DOHH2 (cell line): Measurements from ENCODE around the gene CALY.

ENCODE experiments used
- H3F3A ChIP-seq: fragments of 200-600 bp; sonication (generic), shearing (Covaris generic); 2 replicates; pipeline ENCODE4 v1.6.0; 2016; ENCODE audit warnings: antibody characterized with exemption, mild to moderate bottlenecking; ENCODE audit not compliant: control insufficient read depth, insufficient read depth
- H3K27ac ChIP-seq: fragments of 200-600 bp; sonication (generic); 2 replicates; pipeline ENCODE4 v1.5.1; 2014; ENCODE audit warnings: low read depth, mild to moderate bottlenecking, low read length, moderate library complexity
- H3K27me3 ChIP-seq: fragments of 200-600 bp; sonication (generic); 2 replicates; pipeline ENCODE4 v1.6.1; 2014; ENCODE audit warnings: mild to moderate bottlenecking, low read length, mixed read lengths; ENCODE audit not compliant: control insufficient read depth
- H3K36me3 ChIP-seq: fragments of 200-600 bp; sonication (generic); 2 replicates; pipeline ENCODE4 v1.6.1; 2014; ENCODE audit warnings: mild to moderate bottlenecking, low read length, moderate library complexity, mixed read lengths; ENCODE audit not compliant: control insufficient read depth
- H3K4me1 ChIP-seq: fragments of 200-600 bp; sonication (generic); 2 replicates; pipeline ENCODE4 v1.6.1; 2014; ENCODE audit warnings: mild to moderate bottlenecking, low read length, mixed read lengths; ENCODE audit not compliant: control insufficient read depth
- H3K4me2 ChIP-seq: fragments of 200-600 bp; sonication (generic); 2 replicates; pipeline ENCODE4 v1.6.0; 2014; ENCODE audit warnings: mild to moderate bottlenecking, low read length, moderate library complexity
- H3K4me3 ChIP-seq: fragments of 200-600 bp; sonication (generic); 2 replicates; pipeline ENCODE4 v1.5.1; 2014; ENCODE audit warnings: mild to moderate bottlenecking, low read length, mixed read lengths
- H3K79me2 ChIP-seq: fragments of 200-600 bp; sonication (generic); 2 replicates; pipeline ENCODE4 v1.6.1; 2014; ENCODE audit warnings: mild to moderate bottlenecking, low read length, mixed read lengths; ENCODE audit not compliant: control insufficient read depth
- H3K9me2 ChIP-seq: fragments of 200-600 bp; sonication (generic); replicated peaks from 2 replicates; pipeline ENCODE4 v1.6.1; 2014; ENCODE audit warnings: mild to moderate bottlenecking, low read length, mixed read lengths; ENCODE audit not compliant: control insufficient read depth
- H3K9me3 ChIP-seq: fragments of 200-600 bp; sonication (generic); 2 replicates; pipeline ENCODE4 v1.6.1; 2014; ENCODE audit warnings: antibody characterized with exemption, low read length, mixed read lengths; ENCODE audit not compliant: control insufficient read depth, insufficient read depth
- H4K20me1 ChIP-seq: fragments of 200-600 bp; sonication (generic); 2 replicates; pipeline ENCODE4 v1.6.0; 2014; ENCODE audit warnings: low read depth, mild to moderate bottlenecking, antibody characterized with exemption, low read length, moderate library complexity; ENCODE audit not compliant: control insufficient read depth, insufficient read depth
- CTCF ChIP-seq: fragments of 200-600 bp; sonication (generic); IDR thresholded peaks from one replicate; pipeline ENCODE4 v1.5.1; 2014; ENCODE audit warnings: antibody characterized with exemption, mild to moderate bottlenecking, low read depth, low read length; ENCODE audit not compliant: poor library complexity, severe bottlenecking
- EZH2phosphoT487 ChIP-seq: fragments of 200-600 bp; sonication (generic); IDR thresholded peaks from 2 replicates; pipeline ENCODE4 v1.6.1; 2017; ENCODE audit warnings: borderline replicate concordance, mild to moderate bottlenecking, antibody characterized with exemption, low read length, moderate library complexity, mixed read lengths

The CALY gene

GRCh38 chr10:133276435-133277201, 60.1 kb downstream of the CALY start, which contains the start of gene ADAM8:
Gene ADAM8, minus strand, starts transcription at chr10:133276868. Its CDS starts 51 bp downstream, at chr10:133276817.
- Histone ChIP-seq H4K20me1 (no peaks in the 10 kb centered on the region), H3K79me2 (no peaks in the 10 kb centered on the region), H3K27me3 (peaks cover 9% of the 10 kb centered on the region), H3K4me1 (peaks cover 37% of the 10 kb centered on the region), H3K9me2 (no peaks in the 10 kb centered on the region), H3K9me3 (no peaks in the 10 kb centered on the region), H3K36me3 (no peaks in the 10 kb centered on the region), H3K4me2 (peak within 1 kb of the TSS; percentile 51), H3K27ac (no peak within 1 kb of the TSS), H3F3A (no peaks in the 10 kb centered on the region), H3K4me3 (peak within 1 kb of the TSS; percentile 28; the same call in 1 of the 2 replicates)
- no peak for TF ChIP-seq EZH2phosphoT487
- no peak for TF ChIP-seq CTCF

GRCh38 chr10:133276100-133276434, 60.6 kb downstream of the CALY start:
- Histone ChIP-seq H3F3A (no peaks in the 10 kb centered on the region), H3K79me2 (no peaks in the 10 kb centered on the region), H3K9me2 (no peaks in the 10 kb centered on the region), H3K9me3 (no peaks in the 10 kb centered on the region), H4K20me1 (no peaks in the 10 kb centered on the region), H3K4me3 (peak overlapping the region; percentile 28; the same call in 1 of the 2 replicates), H3K4me1 (peaks cover 37% of the 10 kb centered on the region), H3K36me3 (no peaks in the 10 kb centered on the region), H3K27me3 (peaks cover 9% of the 10 kb centered on the region), H3K4me2 (peak overlapping the region; percentile 51), H3K27ac (no peak overlapping the region)
- TF ChIP-seq CTCF (no peak), EZH2phosphoT487 (no peak)

GRCh38 chr10:133275684-133276092, 61.0 kb downstream of the CALY start:
- no peaks in the 10 kb centered on the region for H3K9me3 ChIP-seq
- H3K4me3 ChIP-seq: no peak overlapping the region
- TF ChIP-seq CTCF (peak; percentile 60), EZH2phosphoT487 (no peak)
- peaks cover 9% of the 10 kb centered on the region for H3K27me3 ChIP-seq
- H4K20me1 ChIP-seq: no peaks in the 10 kb centered on the region
- no peaks in the 10 kb centered on the region for H3K36me3 ChIP-seq
- H3K27ac ChIP-seq: no peak overlapping the region
- peaks cover 37% of the 10 kb centered on the region for H3K4me1 ChIP-seq
- H3K9me2 ChIP-seq: no peaks in the 10 kb centered on the region
- no peaks in the 10 kb centered on the region for H3F3A ChIP-seq
- no peaks in the 10 kb centered on the region for H3K79me2 ChIP-seq
- peak overlapping the region; percentile 51 for H3K4me2 ChIP-seq
